Measurements from ENCODE around the gene NDRG3.

DNA sequence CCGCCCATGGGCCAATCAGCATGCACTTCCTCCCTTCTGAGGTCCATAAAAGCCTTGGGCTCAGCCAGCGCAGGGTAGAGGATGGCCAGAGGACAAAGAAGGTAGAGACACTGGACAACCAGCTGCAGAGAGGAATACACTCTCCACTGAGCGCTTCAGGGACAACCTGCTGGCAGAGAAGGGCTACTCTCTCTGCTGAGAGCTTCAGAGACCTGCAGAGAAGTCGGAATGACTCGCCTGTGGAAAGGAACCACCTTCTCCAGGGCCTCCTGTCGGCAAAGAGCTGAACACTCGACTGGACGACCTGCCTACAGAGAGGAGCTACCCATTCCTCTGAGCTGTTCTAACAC lies 68.5 kb downstream of the NDRG3 start:
- TF ChIP-seq, protein P1, sequence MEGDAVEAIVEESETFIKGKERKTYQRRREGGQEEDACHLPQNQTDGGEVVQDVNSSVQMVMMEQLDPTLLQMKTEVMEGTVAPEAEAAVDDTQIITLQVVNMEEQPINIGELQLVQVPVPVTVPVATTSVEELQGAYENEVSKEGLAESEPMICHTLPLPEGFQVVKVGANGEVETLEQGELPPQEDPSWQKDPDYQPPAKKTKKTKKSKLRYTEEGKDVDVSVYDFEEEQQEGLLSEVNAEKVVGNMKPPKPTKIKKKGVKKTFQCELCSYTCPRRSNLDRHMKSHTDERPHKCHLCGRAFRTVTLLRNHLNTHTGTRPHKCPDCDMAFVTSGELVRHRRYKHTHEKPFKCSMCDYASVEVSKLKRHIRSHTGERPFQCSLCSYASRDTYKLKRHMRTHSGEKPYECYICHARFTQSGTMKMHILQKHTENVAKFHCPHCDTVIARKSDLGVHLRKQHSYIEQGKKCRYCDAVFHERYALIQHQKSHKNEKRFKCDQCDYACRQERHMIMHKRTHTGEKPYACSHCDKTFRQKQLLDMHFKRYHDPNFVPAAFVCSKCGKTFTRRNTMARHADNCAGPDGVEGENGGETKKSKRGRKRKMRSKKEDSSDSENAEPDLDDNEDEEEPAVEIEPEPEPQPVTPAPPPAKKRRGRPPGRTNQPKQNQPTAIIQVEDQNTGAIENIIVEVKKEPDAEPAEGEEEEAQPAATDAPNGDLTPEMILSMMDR (IDR thresholded peaks at IDR 0.05): no peak
- no peak for TF ChIP-seq POLR2A (IDR thresholded peaks at IDR 0.05)
